ENCODE results near the gene STARD9.
A peak's percentile ranks its signal among the peaks of the same experiment; 100 is the strongest.
"Not testable (repeated sequence)": the region's sequence is repeated elsewhere in the genome, so short reads cannot be mapped to it uniquely, and the experiment has no call there.

STARD9 gene

GRCh38 chr15:42577514-42578031 lies 2.2 kb downstream of the STARD9 start:
- H3K9ac ChIP-seq (ENCODE audit: low read depth, low read length) = no peak overlapping the region
- no peaks in the 10 kb centered on the region for H3K36me3 ChIP-seq (ENCODE audit: insufficient read depth, low read length)
- no peaks in the 10 kb centered on the region for H3K9me3 ChIP-seq (ENCODE audit: control insufficient read depth, insufficient read depth, low read length)
- peaks cover 5% of the 10 kb centered on the region for H3K4me1 ChIP-seq (ENCODE audit: insufficient read depth, low read length)

DNA sequence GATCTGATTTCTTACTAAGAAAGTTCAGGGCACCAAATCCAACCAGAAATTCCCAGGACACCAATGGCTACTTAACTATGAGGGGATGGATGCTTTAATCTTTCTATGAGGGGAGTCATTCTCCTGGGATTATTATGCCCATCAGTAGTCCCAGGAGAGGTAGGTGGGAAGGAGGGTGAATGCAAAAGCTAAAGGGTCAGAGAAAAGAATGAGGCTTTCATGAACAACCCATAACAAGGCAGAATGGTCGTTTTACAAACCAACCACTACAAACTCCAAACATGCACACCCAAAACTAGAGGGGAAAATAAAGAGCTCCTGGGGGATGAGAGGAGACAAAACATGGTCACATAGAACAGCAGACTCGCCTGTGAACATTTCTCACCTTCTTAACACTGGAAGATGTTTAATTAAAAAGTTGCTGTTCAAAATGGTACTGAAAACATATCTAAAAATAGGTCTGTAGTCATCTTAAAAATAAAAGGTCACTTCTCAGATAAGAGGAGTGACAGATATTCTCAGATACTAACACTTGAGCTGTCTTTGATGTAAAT lies 3.7 kb downstream of the STARD9 start:
- no peaks in the 10 kb centered on the region for H3K36me3 ChIP-seq (ENCODE audit: insufficient read depth, low read length)
- H3K4me1 ChIP-seq (ENCODE audit: insufficient read depth, low read length) = peaks cover 18% of the 10 kb centered on the region
- H3K9ac ChIP-seq (ENCODE audit: low read depth, low read length) = no peak overlapping the region
- no peaks in the 10 kb centered on the region for H3K9me3 ChIP-seq (ENCODE audit: control insufficient read depth, insufficient read depth, low read length)

DNA sequence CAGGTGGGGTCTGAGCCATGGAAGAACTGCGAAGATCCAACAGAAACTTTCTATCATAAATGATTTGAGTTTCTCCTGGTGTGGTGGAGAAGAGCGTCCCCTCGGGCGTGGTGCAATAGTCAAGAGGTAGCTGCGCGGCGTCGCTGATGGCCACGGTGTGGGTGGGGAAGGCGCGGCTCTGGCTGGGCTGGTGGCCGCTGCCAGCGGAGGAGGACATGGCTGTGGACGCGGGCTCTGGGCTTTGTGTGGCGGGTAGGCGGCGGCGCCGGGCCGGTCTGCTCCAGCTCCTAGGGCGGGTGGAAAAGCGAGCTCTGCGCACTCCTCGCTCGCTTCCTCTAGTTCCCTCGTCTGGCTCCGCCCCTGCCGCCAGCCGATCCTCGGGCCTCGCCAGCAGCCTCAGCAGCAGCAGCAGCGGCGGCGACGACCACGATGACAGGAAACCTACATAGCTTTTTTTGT lies 5.9 kb downstream of the STARD9 start:
- H3K9me3 ChIP-seq (ENCODE audit: control insufficient read depth, insufficient read depth, low read length) = no peaks in the 10 kb centered on the region
- no peaks in the 10 kb centered on the region for H3K36me3 ChIP-seq (ENCODE audit: insufficient read depth, low read length)
- H3K4me1 ChIP-seq (ENCODE audit: insufficient read depth, low read length) = peaks cover 25% of the 10 kb centered on the region
- H3K9ac ChIP-seq (ENCODE audit: low read depth, low read length) = peak overlapping the region; percentile 49; the same call in 1 of the 2 replicates

- Histone ChIP-seq H3K4me1 (ENCODE audit: insufficient read depth, low read length) (peaks cover 25% of the 10 kb centered on the region), H3K36me3 (ENCODE audit: insufficient read depth, low read length) (no peaks in the 10 kb centered on the region), H3K9me3 (ENCODE audit: control insufficient read depth, insufficient read depth, low read length) (no peaks in the 10 kb centered on the region), H3K9ac (ENCODE audit: low read depth, low read length) (no peak overlapping the region)
Observed at GRCh38 chr15:42582569-42583375, 7.4 kb downstream of the STARD9 start.

GRCh38 chr15:42584031-42584765 lies 8.8 kb downstream of the STARD9 start:
- Histone ChIP-seq H3K36me3 (ENCODE audit: insufficient read depth, low read length) (no peaks in the 10 kb centered on the region), H3K9me3 (ENCODE audit: control insufficient read depth, insufficient read depth, low read length) (no peaks in the 10 kb centered on the region), H3K9ac (ENCODE audit: low read depth, low read length) (no peak overlapping the region), H3K4me1 (ENCODE audit: insufficient read depth, low read length) (peaks cover 25% of the 10 kb centered on the region)

GRCh38 chr15:42590619-42591237 lies 15.3 kb downstream of the STARD9 start:
- no peak overlapping the region for H3K9ac ChIP-seq (ENCODE audit: low read depth, low read length)
- no peaks in the 10 kb centered on the region for H3K9me3 ChIP-seq (ENCODE audit: control insufficient read depth, insufficient read depth, low read length)
- H3K36me3 ChIP-seq (ENCODE audit: insufficient read depth, low read length) = no peaks in the 10 kb centered on the region; the same call in 1 of the 2 replicates
- H3K4me1 ChIP-seq (ENCODE audit: insufficient read depth, low read length) = peaks cover 3% of the 10 kb centered on the region

DNA sequence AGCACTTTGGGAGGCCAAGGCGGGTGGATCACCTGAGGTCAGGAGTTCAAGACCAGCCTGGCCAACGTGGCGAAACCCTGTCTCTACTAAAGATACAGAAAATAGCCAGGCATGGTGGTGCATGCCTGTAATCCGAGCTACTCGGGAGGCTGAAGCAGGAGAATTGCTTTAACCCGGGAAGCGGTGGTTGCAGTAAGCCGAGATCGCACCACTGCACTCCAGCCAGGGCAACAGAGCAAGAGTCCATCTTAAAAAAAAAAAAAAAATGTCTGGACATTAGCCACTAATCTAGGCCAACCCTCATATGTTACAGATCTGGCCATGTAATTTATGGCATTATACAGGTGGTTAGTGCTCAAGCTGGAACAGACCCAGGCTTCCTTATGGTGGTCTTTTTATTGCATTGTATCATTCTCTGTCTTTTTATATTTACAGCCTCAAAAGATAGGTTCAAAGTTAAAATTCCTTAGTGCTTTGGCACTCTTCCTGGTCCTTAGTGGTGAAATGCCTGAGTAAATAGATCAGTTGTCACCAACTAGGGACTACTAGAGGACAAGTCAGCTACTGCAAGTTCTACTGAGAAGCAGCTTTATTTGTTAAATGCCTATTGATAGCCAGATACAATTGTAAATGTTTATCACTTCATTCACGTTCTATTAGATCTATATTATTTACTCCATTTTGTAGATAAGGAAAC lies 16.0 kb downstream of the STARD9 start:
- Histone ChIP-seq H3K4me1 (ENCODE audit: insufficient read depth, low read length) (peaks cover 3% of the 10 kb centered on the region), H3K9ac (ENCODE audit: low read depth, low read length) (no peak overlapping the region), H3K36me3 (ENCODE audit: insufficient read depth, low read length) (no peaks in the 10 kb centered on the region; the same call in 1 of the 2 replicates), H3K9me3 (ENCODE audit: control insufficient read depth, insufficient read depth, low read length) (no peaks in the 10 kb centered on the region)

DNA sequence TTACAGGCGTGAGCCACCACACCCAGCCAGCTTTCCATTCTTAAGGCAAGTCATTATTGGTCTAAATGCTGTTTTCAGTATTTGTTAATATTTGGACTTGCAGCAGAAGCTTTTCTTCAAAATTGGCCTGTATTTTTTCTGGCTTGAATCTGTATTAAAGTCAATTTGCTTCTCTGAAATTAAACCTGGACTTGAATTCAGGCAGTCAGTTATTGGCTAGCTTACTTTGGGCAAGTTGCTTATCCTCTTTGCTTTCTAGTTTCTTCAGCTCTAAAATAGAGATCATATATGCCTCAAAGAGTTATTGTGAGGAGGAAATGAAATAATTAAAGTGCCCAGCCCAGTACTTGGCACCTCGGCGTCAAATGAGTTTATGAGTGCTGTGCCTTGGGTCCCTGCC lies 17.3 kb downstream of the STARD9 start:
- Histone ChIP-seq H3K36me3 (ENCODE audit: insufficient read depth, low read length) (no peaks in the 10 kb centered on the region; the same call in 1 of the 2 replicates), H3K4me1 (ENCODE audit: insufficient read depth, low read length) (peaks cover 3% of the 10 kb centered on the region), H3K9me3 (ENCODE audit: control insufficient read depth, insufficient read depth, low read length) (no peaks in the 10 kb centered on the region), H3K9ac (ENCODE audit: low read depth, low read length) (no peak overlapping the region)

- H3K36me3 ChIP-seq (ENCODE audit: insufficient read depth, low read length) = no peaks in the 10 kb centered on the region; the same call in 1 of the 2 replicates
- no peak overlapping the region for H3K9ac ChIP-seq (ENCODE audit: low read depth, low read length)
- no peaks in the 10 kb centered on the region for H3K9me3 ChIP-seq (ENCODE audit: control insufficient read depth, insufficient read depth, low read length)
- peaks cover 3% of the 10 kb centered on the region for H3K4me1 ChIP-seq (ENCODE audit: insufficient read depth, low read length)
Observed at GRCh38 chr15:42593143-42593542, 17.7 kb downstream of the STARD9 start.

- Histone ChIP-seq H3K9ac (ENCODE audit: low read depth, low read length) (no peak overlapping the region), H3K36me3 (ENCODE audit: insufficient read depth, low read length) (no peaks in the 10 kb centered on the region; the same call in 1 of the 2 replicates), H3K4me1 (ENCODE audit: insufficient read depth, low read length) (peaks cover 3% of the 10 kb centered on the region), H3K9me3 (ENCODE audit: control insufficient read depth, insufficient read depth, low read length) (no peaks in the 10 kb centered on the region)
Observed at GRCh38 chr15:42594095-42594494, 18.7 kb downstream of the STARD9 start.

DNA sequence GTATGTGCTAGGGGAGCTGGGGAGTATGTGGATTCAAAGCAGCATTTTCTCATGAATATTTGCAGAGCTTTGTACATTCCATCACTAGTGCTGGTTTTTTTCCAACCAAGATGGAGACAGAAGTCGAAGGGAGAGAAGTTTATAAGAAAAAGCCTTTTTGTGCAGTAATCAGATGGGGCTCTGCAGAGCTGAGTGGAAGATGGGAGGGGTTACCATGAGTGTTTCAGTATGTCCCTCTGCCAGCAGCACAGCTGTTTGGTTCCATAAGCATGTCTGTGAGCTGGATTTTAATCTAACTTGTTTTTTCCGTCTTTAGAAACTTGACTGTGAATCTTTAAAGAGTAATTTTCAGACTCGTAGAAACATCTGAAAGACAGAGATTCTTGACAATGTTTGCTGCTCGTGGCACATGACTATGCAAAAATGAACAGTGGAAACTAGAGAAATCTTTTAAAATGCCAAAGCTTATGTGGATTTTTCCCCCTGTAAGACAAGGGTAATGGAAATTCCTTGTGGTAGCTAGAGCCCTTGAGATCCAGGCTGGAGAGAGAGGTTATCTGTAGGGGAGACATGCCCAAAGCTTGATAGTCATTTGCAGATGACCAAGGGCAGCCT lies 20.3 kb downstream of the STARD9 start:
- H3K36me3 ChIP-seq (ENCODE audit: insufficient read depth, low read length) = peaks cover 5% of the 10 kb centered on the region; the same call in 1 of the 2 replicates
- no peaks in the 10 kb centered on the region; the same call in 1 of the 2 replicates for H3K9me3 ChIP-seq (ENCODE audit: control insufficient read depth, insufficient read depth, low read length)
- H3K9ac ChIP-seq (ENCODE audit: low read depth, low read length) = no peak overlapping the region
- peaks cover 3% of the 10 kb centered on the region for H3K4me1 ChIP-seq (ENCODE audit: insufficient read depth, low read length)

DNA sequence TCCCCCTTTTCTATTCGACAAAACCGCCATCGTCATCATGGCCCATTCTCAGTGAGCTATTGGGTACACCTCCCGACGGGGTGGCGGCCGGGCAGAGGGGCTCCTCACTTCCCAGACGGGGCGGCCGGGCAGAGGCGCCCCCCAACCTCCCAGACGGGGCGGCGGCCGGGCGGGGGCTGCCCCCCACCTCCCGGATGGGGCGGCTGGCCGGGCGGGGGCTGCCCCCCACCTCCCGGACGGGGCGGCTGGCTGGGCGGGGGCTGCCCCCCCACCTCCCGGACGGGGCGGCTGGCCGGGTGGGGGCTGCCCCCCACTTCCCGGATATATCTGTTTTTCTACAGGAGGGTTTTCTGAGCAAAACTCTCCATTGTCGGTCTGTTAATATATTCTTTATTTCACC lies 25.9 kb downstream of the STARD9 start:
- H3K9me3 ChIP-seq (ENCODE audit: control insufficient read depth, insufficient read depth, low read length); H3K4me1 ChIP-seq (ENCODE audit: insufficient read depth, low read length): not testable (repeated sequence)

DNA sequence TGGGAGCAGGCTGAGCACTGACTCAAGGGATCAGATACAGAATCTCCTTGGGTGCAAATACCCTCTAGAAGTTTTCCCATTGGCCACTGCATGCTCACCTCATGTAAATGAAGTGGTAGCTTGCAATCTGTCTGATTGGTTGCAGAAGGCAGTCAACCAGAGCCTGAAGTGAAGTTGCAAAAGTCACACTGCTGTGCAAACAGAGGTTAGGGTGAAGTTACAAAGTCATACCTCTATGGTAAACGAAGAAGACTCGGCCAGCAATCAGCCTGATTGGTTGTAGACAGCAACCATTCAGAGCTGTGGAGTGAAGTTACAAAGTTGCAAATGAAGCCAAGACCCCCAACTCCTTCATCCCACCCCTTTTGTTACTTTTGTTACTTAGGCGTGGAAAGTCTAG lies 27.1 kb downstream of the STARD9 start:
- H3K36me3 ChIP-seq (ENCODE audit: insufficient read depth, low read length) = peaks cover 5% of the 10 kb centered on the region
- no peaks in the 10 kb centered on the region for H3K4me1 ChIP-seq (ENCODE audit: insufficient read depth, low read length)
- H3K9ac ChIP-seq (ENCODE audit: low read depth, low read length) = no peak overlapping the region
- H3K9me3 ChIP-seq (ENCODE audit: control insufficient read depth, insufficient read depth, low read length) = peaks cover 10% of the 10 kb centered on the region

More for the DNA sequence above, 25.9 kb downstream of the STARD9 start:
- H3K9ac ChIP-seq (ENCODE audit: low read depth, low read length); H3K36me3 ChIP-seq (ENCODE audit: insufficient read depth, low read length): not testable (repeated sequence)
